PC-9 (cell line): ENCODE data around the gene S100A16.

Experiments
- CTCF ChIP-seq: fragments of 200-600 bp; sonication (generic); conservative IDR thresholded peaks from 2 replicates; pipeline ENCODE4 v1.6.1; 2017; ENCODE audit warnings: mixed run types, antibody characterized with exemption, mild to moderate bottlenecking, moderate library complexity
- EZH2 ChIP-seq: fragments of 200-600 bp; sonication (generic); IDR thresholded peaks from 2 replicates; pipeline ENCODE4 v1.8.0; 2017; ENCODE audit warnings: antibody characterized with exemption, low read depth

DNA sequence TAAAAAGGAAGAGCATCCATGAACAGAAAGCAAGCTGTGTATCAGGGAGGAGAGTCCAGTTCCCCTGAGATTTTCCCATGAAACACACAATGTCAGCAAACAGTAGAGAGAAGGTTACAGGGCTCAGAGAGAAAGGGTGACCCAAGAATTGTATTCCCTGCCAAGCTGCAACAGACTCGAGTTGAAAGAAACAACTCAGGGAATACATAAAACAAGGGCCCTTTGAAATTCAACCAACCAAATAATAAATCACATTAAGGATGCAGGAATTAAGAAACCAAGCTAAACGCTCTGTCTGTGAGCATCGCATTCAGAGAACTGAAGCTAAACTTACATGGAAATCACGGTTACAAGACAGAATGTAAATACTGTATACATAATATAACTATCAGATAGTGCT, 20.2 kb downstream of the S100A16 start:
- TF ChIP-seq EZH2 (no peak), CTCF (no peak)
